NCI-H2029 treated with DMSO at 0.1 percent for 48 hours (cell line): ENCODE data around the gene EGFLAM.

Experiments
- DNase-seq: peaks from one replicate; lab custom pipeline; 2025; lab: John Stamatoyannopoulos, UW

Gene EGFLAM

DNA sequence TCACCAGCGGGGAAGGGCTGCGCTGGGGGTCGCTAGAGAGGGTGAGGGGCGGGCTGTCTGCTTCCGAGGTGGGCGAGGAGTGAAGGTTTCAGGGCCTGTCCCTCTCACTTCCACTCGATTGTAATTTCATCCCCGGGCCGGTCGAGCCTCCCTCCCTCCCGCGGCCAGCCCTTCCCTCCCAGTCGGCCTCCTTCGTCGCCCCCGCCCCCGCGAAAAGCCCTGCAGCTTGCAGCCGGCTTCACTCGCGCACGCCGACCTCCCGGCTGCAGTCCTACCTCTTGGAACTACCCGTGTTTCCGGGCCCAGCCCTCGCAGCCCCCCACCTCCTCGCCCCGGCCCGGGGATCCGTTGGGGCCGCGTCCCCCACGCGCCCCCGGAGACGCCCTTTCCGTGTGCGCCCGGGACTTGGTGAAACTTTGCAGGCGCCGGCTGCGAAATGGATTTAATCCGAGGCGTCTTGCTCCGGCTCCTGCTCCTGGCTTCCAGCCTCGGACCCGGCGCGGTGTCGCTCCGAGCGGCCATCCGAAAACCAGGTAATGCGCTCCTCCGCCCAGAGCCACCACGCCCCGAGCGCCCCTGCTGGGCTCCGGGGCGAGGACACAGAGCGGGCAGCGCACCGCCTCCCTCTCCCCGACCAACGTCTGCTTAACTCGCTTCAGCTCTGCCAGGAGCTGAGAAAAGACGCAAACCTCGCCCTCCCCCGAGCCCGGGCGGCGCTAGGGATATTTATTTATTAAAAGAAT, at the start of gene EGFLAM:
EGFLAM (plus strand) TSS at position 241 of the 743 bp plus-strand sequence; CDS start at position 437, 196 bp downstream.
- no peak for DNase-seq

DNA sequence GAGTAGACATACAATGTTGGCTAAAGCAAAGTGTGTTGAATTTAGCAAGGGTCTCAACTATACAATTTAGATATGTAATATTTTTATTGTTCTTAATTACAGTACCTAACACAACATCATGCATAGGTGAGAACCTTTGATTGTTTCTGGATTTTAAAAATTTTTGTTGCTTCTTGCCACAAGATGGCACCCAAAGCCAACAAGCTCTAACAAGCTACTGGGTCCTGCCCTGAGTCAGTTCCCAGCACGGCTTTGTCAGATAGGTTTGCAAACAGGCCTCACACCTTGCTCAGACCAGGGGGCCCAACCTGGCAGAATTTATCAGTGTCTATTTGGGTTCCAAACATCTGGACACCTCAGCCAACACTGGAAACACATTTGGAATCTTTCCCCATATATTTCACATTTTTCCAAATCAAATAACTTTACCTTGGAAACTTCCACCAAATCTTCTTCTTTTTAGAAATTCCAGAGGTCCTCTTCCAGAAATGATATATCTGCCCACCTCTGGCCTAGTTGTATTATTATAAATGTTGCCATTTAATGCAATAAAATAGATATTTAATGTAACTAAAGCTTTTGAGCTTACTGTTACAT, 49.5 kb upstream of the EGFLAM start:
- DNase-seq: no peak

GRCh38 chr5:38210676-38211353, 47.5 kb upstream of the EGFLAM start:
- no peak for DNase-seq

DNA sequence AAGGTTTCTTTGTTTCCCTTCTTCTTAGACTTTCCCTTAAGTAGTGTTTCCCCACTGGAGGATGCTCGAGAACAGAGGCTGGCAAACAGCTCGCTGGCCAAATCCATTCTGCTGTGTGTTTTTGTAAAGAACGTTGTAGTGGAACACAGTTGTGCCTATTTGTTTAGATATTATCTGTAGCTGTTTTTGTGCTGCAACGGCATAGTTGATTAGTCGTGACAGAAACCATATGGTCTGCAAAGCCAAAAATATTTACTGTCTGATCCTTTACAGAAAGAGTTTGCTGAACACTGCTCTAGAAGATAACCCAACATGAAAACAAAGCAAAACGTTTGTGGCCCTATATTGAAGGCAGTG, 47.0 kb upstream of the EGFLAM start:
- DNase-seq: no peak

DNA sequence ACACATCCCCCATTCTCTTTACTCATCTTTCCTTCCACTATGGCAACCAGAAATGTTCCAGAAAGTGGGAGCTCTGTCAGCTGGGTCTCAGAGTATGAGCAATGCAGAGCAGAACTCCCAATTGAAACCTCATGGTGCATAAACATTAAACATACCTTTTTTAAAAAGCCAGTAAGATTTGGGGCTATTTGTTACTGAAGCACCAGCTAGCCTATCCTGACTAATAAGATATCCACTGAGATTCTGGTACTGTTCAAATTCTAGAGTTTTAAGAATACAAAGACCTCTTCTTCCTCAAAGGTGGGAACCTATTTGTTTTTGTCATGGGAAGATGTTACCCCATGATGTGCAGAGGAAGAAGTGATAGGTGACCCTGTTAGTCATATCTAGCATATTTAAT, 46.1 kb upstream of the EGFLAM start:
- no peak for DNase-seq

- DNase-seq: no peak
Observed at GRCh38 chr5:38226091-38226490, 32.3 kb upstream of the EGFLAM start.

GRCh38 chr5:38228914-38229313, 29.4 kb upstream of the EGFLAM start:
- DNase-seq: no peak

DNA sequence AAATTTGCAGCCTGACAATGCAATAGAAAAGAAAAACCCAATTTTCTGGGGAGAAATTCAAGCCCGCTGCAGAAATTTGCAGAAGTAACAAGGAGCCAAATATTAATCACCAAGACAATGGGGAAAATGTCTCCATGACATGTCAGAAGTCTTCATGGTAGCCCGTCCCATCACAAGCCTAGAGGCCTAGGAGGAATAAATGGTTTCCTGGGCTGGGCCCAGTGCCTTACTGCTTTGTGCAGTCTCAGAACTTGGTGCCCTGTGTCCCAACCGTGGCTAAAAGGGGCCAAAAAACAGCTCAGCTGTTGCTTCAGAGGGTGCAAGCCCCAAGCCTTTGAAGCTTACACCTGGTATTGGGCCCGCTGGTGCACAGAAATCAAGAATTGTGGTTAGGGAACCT, 23.6 kb upstream of the EGFLAM start:
- no peak for DNase-seq

DNA sequence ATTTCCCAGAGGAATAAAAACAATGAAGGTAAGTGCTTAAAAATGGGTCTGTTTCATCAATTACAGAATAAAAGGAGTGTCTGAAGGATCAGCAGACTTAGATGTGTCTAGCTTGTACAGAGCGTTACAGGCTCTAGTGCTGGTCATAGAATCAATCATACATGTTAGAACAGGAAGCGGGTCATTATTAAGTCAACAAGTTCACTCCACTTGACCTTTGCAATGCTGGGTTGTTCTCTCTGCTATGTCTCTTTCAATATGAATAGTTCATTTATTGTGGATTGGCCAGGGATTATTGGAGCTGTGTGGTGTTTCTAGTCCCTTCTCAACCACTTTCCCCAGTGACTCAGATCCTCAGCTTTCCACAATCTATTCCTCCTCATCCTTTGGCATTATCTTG, 20.7 kb upstream of the EGFLAM start:
- DNase-seq: no peak

GRCh38 chr5:38240212-38240611, 18.1 kb upstream of the EGFLAM start:
- no peak for DNase-seq

DNA sequence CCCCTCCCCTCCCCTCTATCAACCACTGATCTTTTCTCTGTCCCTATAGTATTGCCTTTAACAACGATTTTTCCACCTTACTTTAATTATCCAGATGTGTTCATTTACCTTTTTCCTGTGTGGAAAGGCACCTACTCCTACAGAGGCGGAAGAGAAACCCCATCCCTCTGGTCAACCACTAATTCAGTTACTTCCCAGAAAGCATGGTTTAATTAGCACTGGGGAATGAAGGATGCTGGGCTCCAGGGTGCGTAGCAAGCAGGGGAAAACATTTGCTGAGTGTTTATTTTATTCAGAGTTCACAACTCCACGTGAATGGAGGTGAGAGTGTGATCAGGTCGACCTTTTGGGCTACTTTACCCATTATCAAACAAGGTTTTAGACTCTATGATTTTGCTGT, 16.7 kb upstream of the EGFLAM start:
- no peak for DNase-seq

DNA sequence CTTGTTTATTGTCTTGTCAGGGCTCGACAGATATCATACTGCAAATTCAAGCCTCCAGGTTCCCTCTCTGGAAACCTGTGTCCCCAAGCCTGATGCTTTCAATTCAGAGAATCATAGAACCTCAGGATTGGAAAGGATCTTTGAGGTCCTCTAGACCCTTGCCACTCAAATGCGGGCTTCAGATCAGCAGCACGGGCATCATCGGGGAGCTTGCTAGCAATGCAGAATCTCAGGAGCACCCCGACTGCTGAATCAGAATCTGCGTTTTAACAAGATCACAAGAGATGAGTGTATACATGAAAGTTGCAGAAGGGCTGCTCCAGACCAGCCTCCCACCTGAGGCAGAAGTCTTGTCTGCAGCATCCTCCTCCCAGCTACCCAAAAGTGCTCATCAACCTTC, 13.1 kb upstream of the EGFLAM start:
- no peak for DNase-seq

DNA sequence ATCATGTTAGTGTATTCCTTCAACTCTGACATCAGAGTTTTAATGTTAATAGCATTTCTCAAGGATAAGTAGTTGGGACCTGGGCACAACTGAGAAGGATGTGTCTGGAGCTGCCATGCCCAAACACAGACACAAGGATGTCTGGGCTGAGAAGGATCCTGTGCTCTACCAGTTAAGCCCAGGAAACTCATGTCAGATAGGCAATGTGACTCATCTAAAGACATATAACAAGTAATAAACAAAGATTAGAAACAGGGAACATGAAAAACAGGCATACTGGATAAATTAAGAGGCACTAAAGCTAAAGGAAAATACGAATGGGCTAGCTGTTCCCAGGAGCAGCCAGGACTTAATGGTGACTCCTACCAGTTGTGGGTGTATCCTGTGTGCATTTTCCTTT, 9.1 kb upstream of the EGFLAM start:
- no peak for DNase-seq

- DNase-seq: no peak
Observed at GRCh38 chr5:38249812-38250211, 8.5 kb upstream of the EGFLAM start.

DNA sequence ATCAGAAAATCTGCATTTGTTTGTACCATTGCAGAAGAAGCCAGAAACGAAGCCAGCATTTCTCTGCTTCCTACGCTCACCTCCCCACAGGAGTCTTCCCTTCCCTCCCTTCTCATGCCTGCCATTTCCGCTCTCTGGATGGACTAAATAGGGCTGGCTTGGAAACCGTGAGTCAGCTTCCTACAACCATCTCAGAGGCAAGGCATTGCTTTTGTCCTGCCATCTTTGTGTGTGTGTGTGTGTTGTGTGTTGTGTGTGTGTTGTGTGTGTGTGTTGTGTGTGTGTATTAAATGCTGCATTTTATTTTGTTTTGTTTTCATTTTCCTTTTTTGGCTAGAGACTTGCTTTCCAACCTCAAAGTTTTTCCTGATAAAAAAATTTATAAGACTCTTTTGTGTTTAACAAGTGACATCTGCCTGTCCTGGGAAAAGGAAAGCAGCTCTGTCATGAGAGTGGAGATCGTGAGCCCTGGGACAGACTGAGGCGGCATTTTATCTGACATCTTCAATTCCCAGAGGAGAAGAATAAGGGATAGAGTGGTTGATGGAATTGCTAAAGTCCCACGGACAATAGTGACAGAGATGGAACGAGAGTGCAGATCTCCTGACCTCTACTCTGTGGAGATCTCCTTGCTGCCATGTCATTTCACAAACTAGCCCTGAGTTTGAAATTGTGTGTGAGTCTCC, 7.5 kb upstream of the EGFLAM start:
- DNase-seq: no peak

DNA sequence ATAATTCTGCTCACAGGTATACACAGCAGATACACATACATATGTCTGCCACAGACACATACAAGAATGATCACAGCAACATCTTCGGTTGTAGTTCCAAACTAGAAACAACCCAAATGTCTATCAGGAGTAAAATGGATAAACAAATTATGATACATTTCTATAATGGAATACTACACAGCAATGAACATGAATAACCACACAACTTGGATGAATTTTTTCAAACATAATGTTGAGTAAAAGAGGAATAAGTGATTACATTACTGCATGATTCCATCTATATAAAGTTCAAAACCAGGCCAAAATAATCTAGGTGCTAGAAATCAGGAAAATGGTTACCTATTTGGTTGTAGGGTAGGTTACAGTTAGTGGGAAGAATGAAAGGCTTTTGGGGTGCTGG, 4.6 kb upstream of the EGFLAM start:
- DNase-seq: no peak

DNA sequence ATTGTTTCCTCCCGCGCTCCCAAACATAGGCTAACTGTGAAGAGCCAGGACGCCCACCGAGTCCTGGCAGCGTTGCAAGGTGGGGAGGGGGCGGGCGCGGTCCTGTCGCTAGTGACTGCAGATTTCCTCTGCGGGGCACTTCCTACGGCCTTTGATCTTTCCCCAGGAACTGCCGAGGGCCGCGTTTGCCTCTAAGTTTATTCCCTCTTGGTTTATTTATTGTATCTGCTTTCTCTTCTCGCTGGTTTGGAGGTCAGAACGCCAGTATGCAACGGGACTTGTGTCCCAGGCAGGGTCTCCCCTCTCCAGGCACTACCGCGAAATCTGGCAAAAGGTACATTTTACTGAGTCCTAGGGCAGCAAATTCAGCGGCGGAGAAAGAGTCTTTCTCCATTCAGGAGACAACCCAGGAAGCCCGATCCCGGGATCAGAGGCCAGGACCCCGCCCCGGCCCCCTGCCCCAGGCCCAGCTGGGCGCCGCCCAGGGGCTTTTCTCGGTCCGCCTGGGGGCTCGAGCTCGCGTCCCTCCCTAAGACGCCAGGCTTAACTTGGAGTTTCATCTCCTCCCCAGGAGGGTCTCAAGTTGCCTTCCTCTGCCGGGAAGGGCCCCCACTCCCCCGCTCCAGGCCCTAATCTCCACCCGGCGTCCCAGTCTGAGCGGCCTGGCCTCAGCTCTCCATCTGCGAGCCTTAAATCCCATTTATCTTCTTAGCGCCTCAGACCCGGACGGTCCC, 884 bp upstream of the EGFLAM start:
- DNase-seq: no peak

DNA sequence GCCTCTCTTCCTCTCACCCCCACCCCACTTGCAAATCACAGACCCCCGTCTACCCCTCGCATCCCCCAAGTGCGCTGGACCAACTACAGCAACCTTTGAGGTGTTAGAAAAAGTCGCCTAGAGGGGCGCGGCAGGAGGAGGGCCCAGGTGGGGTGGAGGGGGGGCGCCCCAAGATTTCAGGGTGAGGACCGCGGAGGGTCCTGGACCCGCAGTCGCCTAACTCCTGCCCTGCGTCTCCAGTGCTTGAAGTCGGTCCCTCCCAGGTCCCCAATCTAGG, 379 bp upstream of the EGFLAM start:
- no peak for DNase-seq

DNA sequence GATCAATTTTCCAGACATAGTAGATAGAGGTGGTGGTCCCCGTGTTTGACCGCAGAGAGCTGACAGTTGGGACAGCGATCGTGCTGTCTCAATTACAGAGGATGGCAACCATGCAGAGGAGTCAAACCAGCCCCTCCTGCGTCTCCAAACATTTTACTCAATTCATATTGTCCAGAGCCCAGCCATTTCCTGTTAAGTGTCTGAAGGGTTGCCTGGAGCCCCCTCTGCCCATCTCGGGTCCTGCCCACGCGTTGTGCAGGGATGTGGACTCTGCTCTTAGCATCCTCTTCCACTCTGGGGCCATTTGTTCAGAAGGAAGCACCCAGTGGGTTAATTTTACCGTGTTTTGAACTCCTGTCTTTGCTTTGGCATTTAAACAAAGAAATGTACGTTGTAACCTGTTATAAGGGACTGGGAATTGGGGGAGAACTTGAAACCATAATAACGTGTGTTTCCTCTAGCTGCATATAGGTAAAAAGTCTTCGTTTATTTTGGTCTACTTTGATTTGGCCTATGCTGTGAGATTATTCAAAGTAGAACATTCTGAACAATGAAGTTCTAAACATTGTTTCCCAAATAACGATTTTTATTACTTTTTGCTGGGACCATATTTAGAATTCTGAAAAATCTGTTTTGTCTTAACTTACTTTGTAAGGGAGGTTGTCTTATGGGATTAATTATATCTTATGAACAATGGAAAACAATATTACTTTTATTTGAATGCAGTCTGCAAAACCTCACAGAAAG, 876 bp downstream of the EGFLAM start:
- DNase-seq: no peak

- no peak for DNase-seq
Observed at GRCh38 chr5:38259809-38260160, 1.4 kb downstream of the EGFLAM start.

GRCh38 chr5:38263983-38264382, 5.6 kb downstream of the EGFLAM start:
- no peak for DNase-seq
